GM21526 (cell line): ENCODE results near the gene RPS23.

ENCODE experiments used
- ATAC-seq: cut with Tn5 transposase; IDR thresholded peaks from one replicate; pipeline ENCODE4 v1.9.1; 2021; ENCODE audit warnings: moderate library complexity; ENCODE audit not compliant: unreplicated experiment, low FRiP score

The RPS23 gene

DNA sequence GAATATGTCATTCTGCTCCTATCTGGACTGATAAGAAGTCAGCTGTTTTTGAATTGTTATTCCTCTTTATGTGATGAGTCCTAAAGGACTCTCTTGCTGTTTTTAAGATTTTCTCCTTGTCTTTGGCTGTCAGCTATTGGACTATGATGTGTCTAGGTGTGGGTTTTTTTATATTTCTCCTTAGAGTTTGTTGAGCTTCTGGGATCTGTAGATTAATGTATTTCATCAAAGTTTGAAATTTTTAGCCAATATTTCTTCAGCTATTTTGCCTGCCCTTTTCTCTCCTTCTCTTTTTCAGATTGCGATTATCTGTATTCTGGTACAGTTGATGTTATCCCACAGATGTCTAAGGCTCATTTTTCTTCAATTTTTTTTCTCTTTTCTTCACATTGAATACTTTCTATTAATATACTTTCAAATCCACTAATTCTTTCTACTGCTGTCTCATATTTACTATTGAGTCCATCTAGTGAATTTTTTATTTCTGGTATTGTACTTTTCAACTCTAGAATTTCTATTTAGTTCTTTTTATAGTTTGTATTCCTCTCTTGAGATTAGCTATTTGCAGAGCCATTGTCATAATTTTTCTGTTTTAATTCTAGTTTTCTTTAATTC lies 31.1 kb downstream of the RPS23 start:
- ATAC-seq, result no peak

DNA sequence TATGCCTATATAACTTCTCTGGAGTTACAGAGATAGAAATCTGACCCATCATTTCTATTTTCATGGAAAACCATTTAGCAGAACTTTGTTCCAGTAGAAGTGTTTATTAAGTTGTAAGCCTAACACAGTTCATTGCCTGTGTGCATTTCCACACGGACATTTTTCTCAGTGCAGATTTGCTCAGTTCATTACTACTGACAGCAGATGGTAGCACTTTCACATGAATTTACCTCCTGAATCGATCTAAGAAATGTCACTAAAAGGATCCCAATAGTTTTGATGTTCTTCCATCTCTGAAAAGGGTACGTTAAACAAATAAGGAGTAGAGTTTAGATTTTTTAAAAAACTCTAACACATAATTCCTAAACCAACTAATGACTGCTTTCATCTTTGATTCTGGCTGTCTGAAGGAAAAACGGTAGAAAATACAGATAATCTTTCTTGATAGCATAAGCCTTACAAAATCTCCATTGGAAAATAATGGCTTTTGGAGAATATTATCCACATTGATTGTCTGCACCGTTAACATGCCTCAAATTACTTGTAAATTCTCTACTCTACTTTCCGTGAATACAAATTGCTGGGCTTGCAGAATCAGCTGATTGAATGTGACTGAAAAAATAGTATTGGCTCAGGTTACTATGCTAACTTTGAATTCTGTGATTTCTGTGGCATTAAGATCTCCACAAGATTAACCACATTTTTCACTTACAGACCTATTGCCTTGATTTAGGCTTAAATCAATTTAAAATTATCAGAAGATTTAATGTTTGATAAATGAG lies 33.1 kb downstream of the RPS23 start:
- no peak for ATAC-seq

DNA sequence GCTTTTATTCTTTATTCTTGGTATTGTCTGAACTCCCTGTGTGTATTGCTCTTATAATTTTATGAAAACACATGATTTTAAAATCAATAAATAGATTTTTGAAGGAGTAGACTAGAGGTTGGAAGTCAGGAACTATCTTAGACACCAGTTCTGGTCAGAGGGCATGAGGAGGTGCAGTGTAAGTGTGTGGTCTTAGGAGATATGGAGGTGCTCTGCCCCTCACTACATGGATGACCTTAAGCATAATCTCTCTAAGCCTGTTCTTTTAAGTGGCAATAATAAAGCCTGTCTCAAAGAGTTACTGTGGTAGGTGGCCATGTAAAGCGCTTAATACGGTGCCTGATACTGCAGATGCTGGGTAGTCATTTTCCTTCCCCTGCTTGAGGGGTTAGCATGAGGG lies 34.0 kb downstream of the RPS23 start:
- ATAC-seq, result no peak

DNA sequence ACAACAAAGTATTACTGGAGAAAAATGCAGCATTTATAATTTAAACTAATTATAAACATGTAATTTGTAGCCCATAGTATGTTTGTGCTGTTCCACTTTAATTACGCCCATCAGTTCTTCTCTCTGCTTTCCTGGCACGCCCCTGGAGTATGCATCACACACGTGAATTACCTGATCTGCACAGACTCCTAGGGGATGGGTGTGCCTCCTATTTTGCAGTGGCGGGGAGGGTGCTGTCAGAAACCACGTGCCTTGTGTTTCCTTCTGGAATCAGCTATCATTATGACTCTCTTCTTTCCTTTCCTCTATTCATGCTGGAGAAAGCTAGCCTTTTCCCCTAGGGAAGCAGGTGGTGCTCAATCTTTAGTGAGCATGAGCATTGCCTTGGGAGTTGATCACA lies 43.3 kb downstream of the RPS23 start:
- ATAC-seq, result no peak

DNA sequence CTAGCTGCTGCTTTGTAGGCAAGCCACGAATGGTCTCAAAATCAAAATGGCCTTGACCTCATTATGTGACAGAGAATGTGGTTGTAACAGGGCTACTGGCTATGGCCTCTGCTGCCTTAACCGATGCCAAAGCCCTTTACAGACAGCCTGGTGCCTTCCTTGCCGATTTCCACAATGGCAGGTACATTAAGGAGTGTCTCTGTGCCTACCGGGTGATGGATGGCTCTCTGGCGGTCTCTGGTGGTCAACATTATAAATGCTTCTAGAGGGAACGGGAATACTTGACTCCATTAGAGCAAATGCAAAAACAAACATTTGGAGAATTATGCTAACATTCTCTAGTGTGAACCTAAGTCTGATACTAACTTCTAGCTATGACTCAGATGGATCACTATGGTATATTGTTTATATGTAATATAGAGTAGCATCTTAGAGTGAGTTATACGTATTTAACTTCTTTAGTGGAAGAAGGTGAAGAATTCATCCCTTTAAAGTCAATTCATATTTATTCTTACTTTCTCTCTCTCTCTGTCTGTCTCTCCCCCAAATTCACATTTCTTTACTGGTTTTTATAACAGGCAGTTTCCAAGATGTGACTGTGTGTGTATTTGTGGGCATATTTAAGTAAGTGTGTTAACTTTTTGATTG lies 52.5 kb downstream of the RPS23 start:
- peak; percentile 90 for ATAC-seq
